HepG2 (cell line): Measurements from ENCODE around the gene RPAP2. TPM values are rescaled to one million over a fixed set of nuclear protein-coding genes. Genes with fewer than 3 reads are reported as not detected.

Experiments used
- ATAC-seq: fragments of 200-7000 bp; cut with Tn5 transposase; 3 replicates; pipeline ENCODE4 v1.9.1; 2020; ENCODE audit warnings: mild to moderate bottlenecking, moderate library complexity
- BruUV-seq: library from RNA; stranded (reverse); fragments of 400-500 nt; replicated peaks from 2 replicates; lab custom pipeline; 2021; lab: Mats Ljungman, UMichigan
- CTCF ChIA-PET: fragments of 300-600 bp; formaldehyde crosslinking; extraction: SDS; loops from one replicate; lab custom pipeline; 2021; ENCODE audit warnings: low total read pairs, inconsistent platforms, low intra/inter-chr PET ratio; lab: Yijun Ruan, JAX
- POLR2A ChIA-PET: fragments of 350-600 bp; sonication (Branson Sonifier 250); formaldehyde crosslinking; loops from one replicate; lab custom pipeline; 2020; ENCODE audit warnings: antibody characterized with exemption, inconsistent platforms; lab: Yijun Ruan, JAX
- DNase-seq: peaks from one replicate; pipeline ENCODE4 v3.0.0-alpha.2; 2015; ENCODE audit warnings: low spot score
- FAIRE-seq: peaks from 3 replicates; lab custom pipeline; 2011; peaks lifted over from hg19 to GRCh38; lab: Jason Lieb, UNC
- H2AFZ ChIP-seq: one replicate; pipeline ENCODE4 v1.6.1; 2011; ENCODE audit warnings: low read length, inconsistent platforms
- H3K27ac ChIP-seq: fragments of 300-600 bp; 3 replicates; pipeline ENCODE4 v1.8.0; 2011; ENCODE audit warnings: mixed run types, mild to moderate bottlenecking, mixed read lengths, low read length, inconsistent platforms; ENCODE audit not compliant: insufficient read depth; ENCODE audit errors: extremely low read length
- H3K27me3 ChIP-seq, 2 experiments: fragments of 200-600 bp in 1 of 2; 2 replicates in 1 of 2; 3 replicates in 1 of 2; pipeline versions ENCODE4 v1.6.0 to v1.8.0; 2011; ENCODE audit warnings: low read length in 2 of 2, mild to moderate bottlenecking in 2 of 2, moderate library complexity in 2 of 2, inconsistent platforms in 1 of 2; ENCODE audit not compliant: insufficient read depth in 2 of 2, control insufficient read depth in 1 of 2
- H3K36me3 ChIP-seq, 2 experiments: fragments of 200-600 bp in 1 of 2; replicated peaks in 1 of 2; 2 replicates in 1 of 2; 3 replicates in 1 of 2; pipeline versions ENCODE4 v1.5.1 to v1.8.0; 2011; ENCODE audit warnings: low read length in 2 of 2, inconsistent platforms in 1 of 2; ENCODE audit not compliant: insufficient read depth in 2 of 2, control insufficient read depth in 1 of 2
- H3K4me1 ChIP-seq: 2 replicates; pipeline ENCODE4 v1.5.1; 2012; ENCODE audit warnings: low read length, inconsistent platforms; ENCODE audit not compliant: insufficient read depth
- H3K4me2 ChIP-seq: 2 replicates; pipeline ENCODE4 v1.6.0; 2011; ENCODE audit warnings: low read depth, low read length, inconsistent platforms
- H3K4me3 ChIP-seq, 3 experiments: fragments of 200-600 bp in 1 of 3; sonication (generic), shearing (Covaris generic) in 1 of 3; replicated peaks in 1 of 3; 2 replicates each; pipeline ENCODE4 v1.5.1; 2011 to 2016; ENCODE audit warnings: low read length in 3 of 3, inconsistent platforms in 2 of 3, low read depth in 2 of 3, mild to moderate bottlenecking in 2 of 3, control low read depth in 1 of 3, mixed read lengths in 1 of 3; ENCODE audit not compliant: insufficient read depth in 1 of 3
- H3K79me2 ChIP-seq: one replicate; pipeline ENCODE4 v1.6.1; 2011; ENCODE audit warnings: low read length, inconsistent platforms; ENCODE audit not compliant: insufficient read depth
- H3K9ac ChIP-seq: 2 replicates; pipeline ENCODE4 v1.6.0; 2011; ENCODE audit warnings: mild to moderate bottlenecking, low read depth, low read length, inconsistent platforms; ENCODE audit not compliant: insufficient read depth
- H3K9me3 ChIP-seq: 2 replicates; pipeline ENCODE4 v1.5.1; 2012; ENCODE audit warnings: mild to moderate bottlenecking, low read length
- H4K20me1 ChIP-seq: 2 replicates; pipeline ENCODE4 v1.6.0; 2011; ENCODE audit warnings: inconsistent platforms, mild to moderate bottlenecking, low read length, moderate library complexity; ENCODE audit not compliant: insufficient read depth
- HDAC6 ChIP-seq: fragments of 200-600 bp; sonication (generic); IDR thresholded peaks from 2 replicates; pipeline ENCODE4 v1.7.0; 2017; ENCODE audit warnings: mild to moderate bottlenecking, antibody characterized with exemption, low read length, low read depth
- KDM3A ChIP-seq: IDR thresholded peaks from 2 replicates; pipeline ENCODE4 v1.6.1; 2018; ENCODE audit warnings: low read depth, missing compliant biosample characterization
- PRPF4 ChIP-seq: fragments of 200-400 bp; formaldehyde crosslinking; IDR thresholded peaks from 2 replicates; pipeline ENCODE4 v1.6.1; 2016; ENCODE audit warnings: low read length, low read depth; ENCODE audit not compliant: poor library complexity, severe bottlenecking
- REST ChIP-seq, 2 experiments: IDR thresholded peaks; 2 replicates each; pipeline ENCODE4 v1.6.1; 2011 to 2012; ENCODE audit warnings: low read length in 2 of 2, borderline replicate concordance in 1 of 2, low read depth in 1 of 2, mild to moderate bottlenecking in 1 of 2, moderate library complexity in 1 of 2
- RNF2 ChIP-seq: fragments of 450-650 bp; conservative IDR thresholded peaks from 2 replicates; pipeline ENCODE4 v1.6.1; 2016; ENCODE audit warnings: low read depth
- ZBTB8A ChIP-seq: sonication (generic); formaldehyde crosslinking; IDR thresholded peaks from 2 replicates; pipeline ENCODE4 v1.4.0; 2020; ENCODE audit warnings: mild to moderate bottlenecking, low read depth, missing genetic modification reagents, borderline replicate concordance
- ZNF124 ChIP-seq: sonication (generic); formaldehyde crosslinking; IDR thresholded peaks from 2 replicates; pipeline ENCODE4 v1.4.0; 2020; ENCODE audit warnings: missing genetic modification reagents
- ZNF292 ChIP-seq: sonication (generic); formaldehyde crosslinking; IDR thresholded peaks from 2 replicates; pipeline ENCODE4 v1.8.1; 2022; ENCODE audit warnings: mild to moderate bottlenecking, low read depth, missing genetic modification reagents, borderline replicate concordance
- ZNF724P ChIP-seq: sonication (generic); formaldehyde crosslinking; IDR thresholded peaks from 2 replicates; pipeline ENCODE4 v1.8.0; 2022; ENCODE audit warnings: missing genetic modification reagents, borderline replicate concordance
- ZNF749 ChIP-seq: sonication (generic); formaldehyde crosslinking; IDR thresholded peaks from 2 replicates; pipeline ENCODE4 v1.8.0; 2022; ENCODE audit warnings: mild to moderate bottlenecking, missing genetic modification reagents, moderate library complexity, borderline replicate concordance
- ZNF850 ChIP-seq: sonication (generic); formaldehyde crosslinking; conservative IDR thresholded peaks from 2 replicates; pipeline ENCODE4 v1.9.0; 2021; ENCODE audit warnings: mild to moderate bottlenecking, missing genetic modification reagents
- WGBS: methylation state at CpG from one replicate; pipeline ENCODE4 v1.1.6; 2017; ENCODE audit warnings: low lambda C conversion rate; 5-methylcytosine and 5-hydroxymethylcytosine counted together
- in situ Hi-C: cut with HindIII; loops from 2 replicates; pipeline ENCODE4 v1.10.0; 2017; ENCODE audit warnings: low pct_unique_long_range_greater_than_20kb; ENCODE audit not compliant: extremely low pct_ligation_motif_present
- intact Hi-C: fragments of 100-400 bp; cut with micrococcal nuclease; formaldehyde crosslinking; loops from one replicate; pipeline ENCODE4 v1.10.0; 2022; ENCODE audit not compliant: unreplicated experiment
- polyA plus RNA-seq, 8 experiments: library from polyadenylated mRNA; depleted of rRNA in 3 of 8; stranded (reverse) in 7 of 8; unstranded in 1 of 8; fragments of >200 nt; fragmentation: Illumina TruSeq in 4 of 8; extraction: Trizol in 4 of 8; gene quantifications; 2 replicates each; pipeline versions ENCODE4 v1.2.1 to v1.2.3, GENCODE V29; 2011 to 2016; ENCODE audit warnings: low read depth in 4 of 8, missing spikeins in 1 of 8, mixed read lengths in 1 of 8; ENCODE audit not compliant: insufficient read depth in 1 of 8
- total RNA-seq, 5 experiments: library from RNA; depleted of rRNA; stranded (reverse); fragments of >200 nt; fragmentation: Illumina TruSeq; extraction: Trizol; gene quantifications; 2 replicates each; pipeline ENCODE4 v1.2.3, GENCODE V29; 2016; ENCODE audit warnings: low read depth in 1 of 5
- TF ChIP-seq, protein P1 (sequence below): fragments of 450-650 bp; IDR thresholded peaks from 2 replicates; pipeline ENCODE4 v1.6.1; 2016
- TF ChIP-seq, protein P2 (sequence below): sonication (generic); formaldehyde crosslinking; IDR thresholded peaks from 2 replicates; pipeline ENCODE4 v1.4.0; 2020; ENCODE audit warnings: missing genetic modification reagents

The RPAP2 gene
- total and polyA plus RNA-seq, 2 of the 13 experiments (the other 11 are each of a cell fraction or from before 2014, with no cell fraction given) = 10.0 to 34.8 TPM

DNA sequence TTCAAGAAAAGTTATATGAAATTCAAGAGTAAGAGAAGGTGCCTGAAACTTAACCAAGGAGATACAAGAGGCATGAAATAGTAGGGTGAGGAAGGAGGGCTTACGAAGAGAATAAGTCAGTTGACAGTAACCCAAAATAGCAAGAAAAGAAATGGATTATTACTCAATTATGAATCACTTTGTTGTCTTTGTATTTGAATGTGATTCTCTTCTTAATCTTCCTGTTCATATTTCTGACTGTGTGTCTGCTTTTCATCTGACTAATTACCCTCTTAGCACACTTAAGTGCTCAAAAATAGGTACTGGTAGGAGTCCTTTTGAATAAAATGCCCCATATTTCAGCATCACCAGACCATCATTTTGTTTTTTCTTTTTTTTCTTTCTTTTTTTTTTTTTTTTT is 39.5 kb upstream of the RPAP2 start (continued):
- TF ChIP-seq REST (IDR thresholded peaks at IDR 0.05; ENCODE audit: borderline replicate concordance in 1 of 2, low read depth in 1 of 2, low read length in 2 of 2) (no peak), ZNF850 (no peak)
- TF ChIP-seq, all 625 proteins: peak for 0

DNA sequence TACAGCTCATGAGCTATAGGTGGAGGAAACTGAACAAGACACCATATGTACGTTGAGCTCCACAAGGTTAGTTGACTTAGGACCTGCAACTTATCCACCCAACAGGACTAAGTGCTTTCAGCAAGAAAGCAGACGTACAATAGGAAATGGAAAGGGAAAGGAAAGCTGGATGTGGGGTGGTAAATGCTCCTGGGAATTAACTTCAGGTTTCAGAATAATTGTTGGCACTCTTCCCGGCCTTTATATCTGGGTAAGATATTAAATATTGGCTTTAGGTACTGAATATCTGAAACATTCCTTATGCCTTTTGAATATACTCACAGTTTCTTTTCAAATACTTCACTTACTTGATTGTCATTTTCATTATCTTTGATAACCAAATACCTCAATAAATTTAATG is 36.3 kb upstream of the RPAP2 start:
- H3K9ac ChIP-seq = no peak overlapping the region
- 97% methylated on average over 3 of the region's 3 CpGs for WGBS
- FAIRE-seq = no peak
- no peak for ATAC-seq
- in situ Hi-C loops (no loop called here), intact Hi-C loops (no loop called here)
- ChIA-PET CTCF (no interaction called here), POLR2A (no interaction called here)
- no peaks in the 10 kb centered on the region for H3K27me3 ChIP-seq
- no peaks in the 10 kb centered on the region for H3K79me2 ChIP-seq
- H3K4me1 ChIP-seq = no peaks in the 10 kb centered on the region
- H2AFZ ChIP-seq = no peak overlapping the region
- TF ChIP-seq HDAC6 (no peak), ZNF124 (CRISPR knock-in tag) (no peak), ZNF292 (no peak), RNF2 (no peak), KDM3A (CRISPR knock-in tag) (no peak), ZNF749 (no peak), PRPF4 (no peak), ZNF724P (CRISPR knock-in tag) (no peak), ZBTB8A (CRISPR knock-in tag) (no peak)
- TF ChIP-seq, protein P1, sequence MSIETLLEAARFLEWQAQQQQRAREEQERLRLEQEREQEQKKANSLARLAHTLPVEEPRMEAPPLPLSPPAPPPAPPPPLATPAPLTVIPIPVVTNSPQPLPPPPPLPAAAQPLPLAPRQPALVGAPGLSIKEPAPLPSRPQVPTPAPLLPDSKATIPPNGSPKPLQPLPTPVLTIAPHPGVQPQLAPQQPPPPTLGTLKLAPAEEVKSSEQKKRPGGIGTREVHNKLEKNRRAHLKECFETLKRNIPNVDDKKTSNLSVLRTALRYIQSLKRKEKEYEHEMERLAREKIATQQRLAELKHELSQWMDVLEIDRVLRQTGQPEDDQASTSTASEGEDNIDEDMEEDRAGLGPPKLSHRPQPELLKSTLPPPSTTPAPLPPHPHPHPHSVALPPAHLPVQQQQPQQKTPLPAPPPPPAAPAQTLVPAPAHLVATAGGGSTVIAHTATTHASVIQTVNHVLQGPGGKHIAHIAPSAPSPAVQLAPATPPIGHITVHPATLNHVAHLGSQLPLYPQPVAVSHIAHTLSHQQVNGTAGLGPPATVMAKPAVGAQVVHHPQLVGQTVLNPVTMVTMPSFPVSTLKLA = no peak
- TF ChIP-seq, protein P2, sequence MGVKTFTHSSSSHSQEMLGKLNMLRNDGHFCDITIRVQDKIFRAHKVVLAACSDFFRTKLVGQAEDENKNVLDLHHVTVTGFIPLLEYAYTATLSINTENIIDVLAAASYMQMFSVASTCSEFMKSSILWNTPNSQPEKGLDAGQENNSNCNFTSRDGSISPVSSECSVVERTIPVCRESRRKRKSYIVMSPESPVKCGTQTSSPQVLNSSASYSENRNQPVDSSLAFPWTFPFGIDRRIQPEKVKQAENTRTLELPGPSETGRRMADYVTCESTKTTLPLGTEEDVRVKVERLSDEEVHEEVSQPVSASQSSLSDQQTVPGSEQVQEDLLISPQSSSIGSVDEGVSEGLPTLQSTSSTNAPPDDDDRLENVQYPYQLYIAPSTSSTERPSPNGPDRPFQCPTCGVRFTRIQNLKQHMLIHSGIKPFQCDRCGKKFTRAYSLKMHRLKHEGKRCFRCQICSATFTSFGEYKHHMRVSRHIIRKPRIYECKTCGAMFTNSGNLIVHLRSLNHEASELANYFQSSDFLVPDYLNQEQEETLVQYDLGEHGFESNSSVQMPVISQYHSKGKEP (CRISPR knock-in tag) = no peak
- BruUV-seq = no TSS peak
- no peaks in the 10 kb centered on the region for H3K9me3 ChIP-seq
- no peaks in the 10 kb centered on the region for H4K20me1 ChIP-seq
- no peak overlapping the region for H3K27ac ChIP-seq
- no peak for DNase-seq
- H3K4me2 ChIP-seq = no peak overlapping the region
- H3K36me3 ChIP-seq = peaks cover 1 to 17% of the 10 kb centered on the region in 2 experiments; a peak in 2 of 5 replicates
- no peak overlapping the region for H3K4me3 ChIP-seq
